EH (cell line): Measurements from ENCODE around the gene GABBR2.
A peak's percentile ranks its signal among the peaks of the same experiment; 100 is the strongest.
"Not testable (repeated sequence)": the region's sequence is repeated elsewhere in the genome, so short reads cannot be mapped to it uniquely, and the experiment has no call there.

ENCODE experiments used
- DNase-seq: peaks from one replicate; pipeline ENCODE4 v3.0.0-alpha.2; 2015; ENCODE audit warnings: low read depth

The GABBR2 gene

GRCh38 chr9:98290411-98290810, 418.3 kb downstream of the GABBR2 start:
- DNase-seq = no peak

GRCh38 chr9:98289614-98290201, 419.0 kb downstream of the GABBR2 start:
- no peak for DNase-seq

GRCh38 chr9:98288881-98289280, 419.9 kb downstream of the GABBR2 start:
- no peak for DNase-seq

GRCh38 chr9:98287384-98287783, 421.4 kb downstream of the GABBR2 start:
- DNase-seq = no peak

GRCh38 chr9:98285446-98285845, 423.3 kb downstream of the GABBR2 start:
- DNase-seq = no peak

- no peak for DNase-seq
Measured at GRCh38 chr9:98284754-98285153, 424.0 kb downstream of the GABBR2 start.

GRCh38 chr9:98283143-98283542, 425.6 kb downstream of the GABBR2 start:
- not testable (repeated sequence) for DNase-seq

- DNase-seq = no peak
Measured at GRCh38 chr9:98281281-98281680, 427.5 kb downstream of the GABBR2 start.

- DNase-seq = no peak
Measured at GRCh38 chr9:98280574-98280973, 428.2 kb downstream of the GABBR2 start.

GRCh38 chr9:98280162-98280561, 428.6 kb downstream of the GABBR2 start:
- DNase-seq = no peak

- no peak for DNase-seq
Measured at GRCh38 chr9:98276907-98277469, 431.7 kb downstream of the GABBR2 start.

- DNase-seq = no peak
Measured at GRCh38 chr9:98275159-98275558, 433.6 kb downstream of the GABBR2 start.

- DNase-seq = no peak
Measured at GRCh38 chr9:98272083-98272482, 436.7 kb downstream of the GABBR2 start.

- no peak for DNase-seq
Measured at GRCh38 chr9:98271479-98271878, 437.3 kb downstream of the GABBR2 start.

GRCh38 chr9:98270284-98270683, 438.5 kb downstream of the GABBR2 start:
- not testable (repeated sequence) for DNase-seq

GRCh38 chr9:98269652-98270051, 439.1 kb downstream of the GABBR2 start:
- DNase-seq = not testable (repeated sequence)

- not testable (repeated sequence) for DNase-seq
Measured at GRCh38 chr9:98267556-98267955, 441.2 kb downstream of the GABBR2 start.

- DNase-seq = no peak
Measured at GRCh38 chr9:98264516-98264915, 444.2 kb downstream of the GABBR2 start.

GRCh38 chr9:98263482-98264357, 445.0 kb downstream of the GABBR2 start:
- peak; percentile 81 for DNase-seq

GRCh38 chr9:98263080-98263479, 445.7 kb downstream of the GABBR2 start:
- DNase-seq = no peak

GRCh38 chr9:98262056-98262455, 446.7 kb downstream of the GABBR2 start:
- DNase-seq = no peak

- no peak for DNase-seq
Measured at GRCh38 chr9:98260635-98261034, 448.1 kb downstream of the GABBR2 start.

GRCh38 chr9:98259791-98260190, 448.9 kb downstream of the GABBR2 start:
- no peak for DNase-seq
